ENCODE data around the gene USP17L27.
"Not testable (repeated sequence)": the region's sequence is repeated elsewhere in the genome, so short reads cannot be mapped to it uniquely, and the experiment has no call there.

Gene USP17L27

GRCh38 chr4:9343848-9344247 is at the start of gene USP17L27:
Gene USP17L27 (plus strand): TSS chr4:9344148. CDS start chr4:9344148, 0 bp downstream.
- DNase-seq (ENCODE audit: low read depth), result not testable (repeated sequence)

- not testable (repeated sequence) for DNase-seq (ENCODE audit: low read depth)
These were observed 19.8 kb upstream of the USP17L27 start for GRCh38 chr4:9324191-9324590.

GRCh38 chr4:9324865-9325264 is 19.1 kb upstream of the USP17L27 start, which contains the start of gene USP17L24:
Gene USP17L24 (plus strand): TSS chr4:9325165. CDS start chr4:9325165, 0 bp downstream.
- not testable (repeated sequence) for DNase-seq (ENCODE audit: low read depth)

GRCh38 chr4:9329611-9330010 is 14.3 kb upstream of the USP17L27 start, which contains the start of gene USP17L25:
Gene USP17L25 (plus strand): TSS chr4:9329911. CDS start chr4:9329911, 0 bp downstream.
- DNase-seq (ENCODE audit: low read depth), result not testable (repeated sequence)

- DNase-seq (ENCODE audit: low read depth), result not testable (repeated sequence)
These were observed 9.6 kb upstream of the USP17L27 start, which contains the start of gene USP17L26 for GRCh38 chr4:9334358-9334757. Gene USP17L26 (plus strand): TSS chr4:9334658. CDS start chr4:9334658, 0 bp downstream.

GRCh38 chr4:9339103-9339502 is 4.8 kb upstream of the USP17L27 start, which contains the start of gene USP17L5:
Gene USP17L5 (plus strand): TSS chr4:9339403. CDS start chr4:9339403, 0 bp downstream.
- not testable (repeated sequence) for DNase-seq (ENCODE audit: low read depth)

GRCh38 chr4:9348593-9348992 is 4.6 kb downstream of the USP17L27 start, which contains the start of gene USP17L28:
Gene USP17L28 (plus strand): TSS chr4:9348893. CDS start chr4:9348893, 0 bp downstream.
- not testable (repeated sequence) for DNase-seq (ENCODE audit: low read depth)

- DNase-seq (ENCODE audit: low read depth), result not testable (repeated sequence)
These were observed 6.9 kb downstream of the USP17L27 start for GRCh38 chr4:9350866-9351265.

- not testable (repeated sequence) for DNase-seq (ENCODE audit: low read depth)
These were observed 9.4 kb downstream of the USP17L27 start, which contains the start of gene USP17L29 for GRCh38 chr4:9353338-9353737. Gene USP17L29 (plus strand): TSS chr4:9353638. CDS start chr4:9353638, 0 bp downstream.

- not testable (repeated sequence) for DNase-seq (ENCODE audit: low read depth)
These were observed 18.9 kb downstream of the USP17L27 start, which contains the start of gene USP17L30 for GRCh38 chr4:9362829-9363228. Gene USP17L30 (plus strand): TSS chr4:9363129. CDS start chr4:9363129, 0 bp downstream.

- DNase-seq (ENCODE audit: low read depth), result not testable (repeated sequence)
These were observed 35.9 kb downstream of the USP17L27 start for GRCh38 chr4:9379881-9380280.

- DNase-seq (ENCODE audit: low read depth), result not testable (repeated sequence)
These were observed 37.1 kb downstream of the USP17L27 start for GRCh38 chr4:9381012-9381534.

GRCh38 chr4:9384126-9384525 is 40.2 kb downstream of the USP17L27 start:
- DNase-seq (ENCODE audit: low read depth), result no peak

GRCh38 chr4:9389001-9389400 is 45.1 kb downstream of the USP17L27 start:
- DNase-seq (ENCODE audit: low read depth), result not testable (repeated sequence)

Data from non-pigmented ciliary epithelial cell (primary cell).